Activated CD4-positive, alpha-beta T cell treated with anti-CD3 and anti-CD28 coated beads for 36 hours (primary cell): ENCODE data around the gene EVA1A. TPM values are rescaled to one million over a fixed set of nuclear protein-coding genes. Genes with fewer than 3 reads are reported as not detected.

Experiments used
- ATAC-seq: fragments of 200-7000 bp; cut with Tn5 transposase; one replicate; pipeline ENCODE4 v1.10.0; 2021; ENCODE audit warnings: mild to moderate bottlenecking, moderate library complexity
- CTCF ChIA-PET: fragments of 350-600 bp; sonication (Branson Sonifier 250); formaldehyde crosslinking; loops from one replicate; lab custom pipeline; 2021; ENCODE audit warnings: antibody characterized with exemption; lab: Charles Lee
- POLR2A ChIA-PET: fragments of 350-600 bp; sonication (Branson Sonifier 250); formaldehyde crosslinking; loops from one replicate; lab custom pipeline; 2021; ENCODE audit warnings: antibody characterized with exemption, inconsistent platforms; lab: Charles Lee
- DNase-seq: peaks from one replicate; pipeline ENCODE4 v3.0.0-alpha.2; 2020
- H3K27ac Mint-ChIP-seq: one replicate; pipeline ENCODE4 v1.8.0; 2021; ENCODE audit warnings: mixed read lengths
- H3K27me3 Mint-ChIP-seq: one replicate; pipeline ENCODE4 v1.8.0; 2021; ENCODE audit warnings: mixed read lengths
- H3K36me3 Mint-ChIP-seq: one replicate; pipeline ENCODE4 v1.8.0; 2021; ENCODE audit warnings: low read depth, mixed read lengths
- H3K4me1 Mint-ChIP-seq: one replicate; pipeline ENCODE4 v1.8.0; 2021; ENCODE audit warnings: mixed read lengths
- H3K4me3 Mint-ChIP-seq: one replicate; pipeline ENCODE4 v1.8.0; 2021; ENCODE audit warnings: mild to moderate bottlenecking, moderate library complexity, mixed read lengths
- H3K9me3 Mint-ChIP-seq: one replicate; pipeline ENCODE4 v1.8.0; 2021; ENCODE audit warnings: low read depth, mixed read lengths
- intact Hi-C, 2 experiments: fragments of 100-400 bp; cut with DNase I in 1 of 2; cut with micrococcal nuclease in 1 of 2; formaldehyde crosslinking; loops; one replicate each; pipeline versions ENCODE4 v1.14.2 to v1.15.1; 2022 to 2024; cut with DNase I, micrococcal nuclease
- total RNA-seq, 2 experiments: library from RNA; stranded (reverse); gene quantifications; one replicate each; pipeline ENCODE4 v1.2.3, GENCODE V29; 2021

Gene EVA1A
- total RNA-seq, 2 experiments from 2014 or later, result 0.11 TPM; not detected in 1

DNA sequence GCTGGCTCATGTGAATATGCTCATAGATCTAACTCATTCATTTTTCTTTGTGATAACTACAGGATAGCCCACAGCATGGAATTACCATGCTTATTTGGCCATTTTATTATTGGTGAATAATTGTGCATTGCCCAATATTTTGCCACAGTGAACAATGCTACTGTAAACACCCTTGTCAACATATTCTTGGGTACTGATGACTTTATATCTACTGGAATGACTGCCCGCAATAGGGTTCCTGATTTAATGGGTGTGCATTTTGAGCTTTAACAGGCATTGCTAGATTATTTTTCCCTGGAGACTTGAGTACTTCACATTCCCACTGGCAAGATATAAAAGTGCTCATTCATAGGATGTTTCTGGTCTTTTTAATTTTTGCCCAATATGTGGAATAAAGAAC, 42.7 kb upstream of the EVA1A start:
- Mint-ChIP-seq H3K27me3 (peaks cover 35% of the 10 kb centered on the region), H3K9me3 (no peaks in the 10 kb centered on the region), H3K4me1 (no peaks in the 10 kb centered on the region), H3K27ac (no peak overlapping the region), H3K36me3 (no peaks in the 10 kb centered on the region), H3K4me3 (no peak overlapping the region)
- no peak for ATAC-seq
- POLR2A ChIA-PET, result no interaction called here
- CTCF ChIA-PET, result no interaction called here
- intact Hi-C loops, result loop anchor here in 1 of 2 experiments (10.0 kb wide), 1 partner anchor 539 kb away; no protein-coding TSS in a partner anchor
- no peak for DNase-seq

DNA sequence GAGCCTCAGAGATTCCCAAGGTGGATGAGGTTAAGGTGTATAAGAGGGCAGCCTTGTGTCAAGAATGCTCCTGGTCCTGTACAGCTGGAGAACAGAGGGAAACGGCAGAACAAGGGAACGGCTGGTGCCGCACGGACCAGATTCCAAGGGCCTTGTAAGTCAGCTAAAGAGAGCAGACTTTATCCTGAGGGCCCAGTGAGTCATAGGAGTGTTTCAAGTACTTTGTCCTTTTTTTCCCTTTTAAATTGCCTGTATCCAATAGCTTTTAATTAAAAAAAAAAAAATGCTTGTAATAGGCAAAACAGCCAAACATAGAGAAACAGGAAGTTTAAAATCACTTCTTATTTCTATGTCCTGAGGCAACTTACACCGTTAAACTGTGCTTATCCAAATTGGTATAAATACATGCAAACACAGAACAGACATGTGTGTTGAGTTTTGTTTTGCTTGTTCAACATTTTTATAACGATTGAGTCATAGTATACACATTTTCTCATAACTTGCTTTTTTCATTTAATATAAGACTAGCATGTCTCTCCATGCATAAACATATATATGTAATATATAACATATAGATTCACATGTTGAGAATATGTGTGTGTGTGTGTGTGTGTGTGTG, 42.1 kb upstream of the EVA1A start:
- no peaks in the 10 kb centered on the region for H3K4me1 Mint-ChIP-seq
- ChIA-PET POLR2A (no interaction called here), CTCF (no interaction called here)
- no peaks in the 10 kb centered on the region for H3K9me3 Mint-ChIP-seq
- intact Hi-C loops, result loop anchor here in 1 of 2 experiments (10.0 kb wide), 1 partner anchor 538 kb away; no protein-coding TSS in a partner anchor
- H3K27me3 Mint-ChIP-seq, result peaks cover 30% of the 10 kb centered on the region
- ATAC-seq (no peak), DNase-seq (no peak)
- no peak overlapping the region for H3K4me3 Mint-ChIP-seq
- H3K27ac Mint-ChIP-seq, result no peak overlapping the region
- H3K36me3 Mint-ChIP-seq, result no peaks in the 10 kb centered on the region

DNA sequence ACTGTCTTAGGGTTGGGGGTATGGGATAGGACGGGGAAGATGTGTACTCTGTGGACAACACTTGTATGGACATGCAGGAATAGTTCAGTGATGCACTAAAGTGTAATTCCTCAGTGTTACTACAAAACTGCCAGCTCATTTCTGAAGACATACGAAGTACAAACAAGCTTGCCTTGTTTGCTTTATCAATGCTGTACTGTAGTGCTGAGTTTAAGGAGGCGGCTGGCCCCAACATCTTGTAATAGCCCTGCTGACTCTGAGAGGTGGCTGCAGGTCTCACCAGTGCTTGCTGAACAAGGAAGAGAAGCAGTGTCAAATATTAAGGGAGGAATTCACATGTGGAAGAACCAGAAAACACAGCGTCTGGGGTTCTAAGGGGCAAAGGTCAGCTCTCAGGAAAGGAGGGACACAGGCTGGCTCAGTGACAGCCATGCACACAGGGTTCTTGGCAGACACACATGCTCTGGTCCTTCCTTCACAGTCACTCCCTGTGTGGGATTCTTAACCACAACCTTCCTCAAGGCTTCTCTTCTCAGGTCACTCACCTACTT, 39.8 kb upstream of the EVA1A start:
- Mint-ChIP-seq H3K27me3 (peaks cover 12% of the 10 kb centered on the region), H3K36me3 (no peaks in the 10 kb centered on the region), H3K4me1 (no peaks in the 10 kb centered on the region), H3K27ac (no peak overlapping the region), H3K4me3 (no peak overlapping the region), H3K9me3 (no peaks in the 10 kb centered on the region)
- intact Hi-C loops, result loop anchor here in 1 of 2 experiments (10.0 kb wide), 1 partner anchor 536 kb away; no protein-coding TSS in a partner anchor
- CTCF ChIA-PET, result no interaction called here
- DNase-seq, result no peak
- no peak for ATAC-seq
- POLR2A ChIA-PET, result no interaction called here

DNA sequence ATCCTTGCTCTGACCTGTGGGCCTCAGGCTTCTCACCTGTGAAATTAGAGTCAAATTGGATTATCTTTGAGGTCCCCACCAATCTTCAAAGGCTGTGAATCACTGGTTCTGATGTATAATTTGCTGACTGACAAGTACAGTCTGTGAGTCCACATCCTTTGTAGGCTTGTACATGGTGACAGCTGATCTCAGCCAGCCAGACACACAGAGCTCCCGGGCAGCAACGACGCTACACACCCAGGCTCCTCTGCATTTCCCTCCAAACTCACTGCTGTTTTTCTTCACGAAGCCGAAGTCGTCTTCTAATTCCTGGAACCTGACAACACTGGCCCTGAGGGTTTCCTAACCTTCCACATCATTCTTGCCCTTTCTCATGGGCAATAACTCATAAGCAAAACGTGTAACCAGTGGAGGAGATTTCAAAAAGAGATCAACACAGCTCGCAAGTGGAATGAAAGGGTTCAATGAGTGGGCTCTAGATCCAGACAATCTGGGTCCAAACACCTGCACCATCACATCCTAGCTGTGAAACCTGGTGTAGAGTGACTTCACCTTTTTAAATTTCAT, 37.9 kb upstream of the EVA1A start:
- Mint-ChIP-seq H3K27me3 (peaks cover 7% of the 10 kb centered on the region), H3K36me3 (no peaks in the 10 kb centered on the region), H3K4me3 (no peak overlapping the region), H3K9me3 (no peaks in the 10 kb centered on the region), H3K27ac (no peak overlapping the region), H3K4me1 (no peaks in the 10 kb centered on the region)
- no peak for DNase-seq
- POLR2A ChIA-PET, result no interaction called here
- intact Hi-C loops, result no loop called here
- CTCF ChIA-PET, result no interaction called here
- ATAC-seq, result no peak

DNA sequence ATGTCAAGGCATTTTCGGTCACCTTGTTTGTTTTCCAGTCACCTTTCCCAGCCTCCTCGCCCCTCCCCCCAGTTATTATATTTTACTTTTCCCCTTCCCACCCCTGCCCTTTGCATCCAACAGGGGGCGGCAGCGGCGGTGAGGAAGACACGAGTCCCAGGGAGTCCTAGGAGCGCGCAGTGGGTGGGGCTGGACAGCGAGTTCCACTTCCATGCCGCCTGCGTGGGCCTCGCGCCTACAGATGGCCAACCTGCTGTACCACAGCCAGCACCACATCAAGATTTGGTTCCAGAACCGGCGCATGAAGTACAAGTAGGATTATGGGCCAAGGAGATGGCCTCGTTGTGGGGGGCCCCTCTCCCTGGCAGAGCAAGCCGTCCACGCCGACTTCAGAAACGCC, 37.2 kb upstream of the EVA1A start:
- Mint-ChIP-seq H3K9me3 (no peaks in the 10 kb centered on the region), H3K4me1 (no peaks in the 10 kb centered on the region), H3K27ac (no peak overlapping the region), H3K27me3 (peaks cover 7% of the 10 kb centered on the region), H3K36me3 (no peaks in the 10 kb centered on the region), H3K4me3 (no peak overlapping the region)
- DNase-seq (no peak), ATAC-seq (no peak)
- intact Hi-C loops, result no loop called here
- ChIA-PET POLR2A (no interaction called here), CTCF (no interaction called here)

DNA sequence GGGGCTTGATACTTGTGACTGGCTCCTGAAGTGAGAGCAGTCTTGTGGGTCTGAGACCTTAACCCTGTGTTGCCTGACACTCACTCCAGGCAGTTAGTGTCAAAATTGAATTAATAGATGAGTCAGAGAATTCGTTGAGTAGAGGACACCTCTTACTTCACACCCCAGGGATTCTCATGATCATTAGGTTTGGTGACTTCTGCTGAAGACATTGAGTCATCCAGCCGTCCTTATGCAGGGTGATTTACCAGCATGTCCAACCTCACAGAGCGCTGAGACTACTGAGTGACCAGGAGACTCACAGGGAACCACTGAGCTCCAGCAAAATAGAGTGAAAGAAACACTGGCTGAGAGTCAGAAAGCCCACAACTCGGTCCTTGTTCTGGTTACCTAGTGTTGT, 36.0 kb upstream of the EVA1A start:
- H3K27ac Mint-ChIP-seq, result no peak overlapping the region
- peaks cover 7% of the 10 kb centered on the region for H3K27me3 Mint-ChIP-seq
- ATAC-seq (no peak), DNase-seq (no peak)
- no peaks in the 10 kb centered on the region for H3K36me3 Mint-ChIP-seq
- intact Hi-C loops, result no loop called here
- H3K4me3 Mint-ChIP-seq, result no peak overlapping the region
- no peaks in the 10 kb centered on the region for H3K4me1 Mint-ChIP-seq
- H3K9me3 Mint-ChIP-seq, result no peaks in the 10 kb centered on the region
- POLR2A ChIA-PET, result no interaction called here
- CTCF ChIA-PET, result interaction anchor here (0.8 to 1.7 kb wide), 2 partner anchors 13 to 36 kb away, joined by 3 to 6 read pairs; partner anchors contain the start of gene EVA1A

DNA sequence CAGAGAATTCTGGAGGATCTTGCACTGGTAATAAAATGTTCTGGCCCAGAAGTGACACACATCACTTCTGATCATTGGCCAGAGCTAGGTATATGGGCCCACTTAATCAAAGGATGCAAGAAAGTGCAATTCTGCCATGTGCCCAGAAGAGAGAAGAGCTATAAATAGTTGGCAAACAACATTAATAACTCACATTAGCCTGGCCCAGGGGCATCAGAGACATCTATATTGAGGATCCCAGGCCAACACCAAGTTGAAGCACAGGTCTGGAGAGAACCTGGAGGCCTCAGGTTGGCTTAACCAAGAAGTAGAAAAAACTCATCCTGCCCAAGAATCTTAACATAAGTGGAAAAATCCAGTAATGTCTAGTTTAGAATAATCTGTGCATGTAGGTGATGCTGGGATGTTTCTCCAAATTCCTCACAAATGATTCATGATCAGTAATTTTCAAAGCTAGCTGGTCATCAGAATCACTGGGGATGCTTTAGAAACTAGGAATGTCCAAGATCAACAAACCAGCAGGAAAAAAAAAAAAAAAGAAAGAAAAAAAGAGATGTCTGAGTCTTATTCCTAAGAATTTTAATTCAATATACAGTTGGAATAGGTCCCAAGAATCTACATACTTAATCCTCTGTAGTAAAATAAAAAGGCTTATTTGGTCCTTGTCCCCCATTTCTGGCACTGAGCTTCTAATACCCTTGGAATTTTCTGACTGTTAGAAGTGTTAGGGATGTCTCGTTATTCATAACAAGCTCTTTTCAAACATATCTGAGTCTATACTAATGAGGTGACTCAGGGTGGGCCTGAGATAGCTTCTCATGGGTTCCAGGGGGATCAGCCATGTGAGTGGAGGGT, 35.0 kb upstream of the EVA1A start:
- POLR2A ChIA-PET, result interaction anchor here (0.5 kb wide), 1 partner anchor 733 kb away, joined by 3 read pairs; no protein-coding TSS in a partner anchor
- CTCF ChIA-PET, result interaction anchor here (0.8 to 1.7 kb wide), 3 partner anchors 14 to 45 kb away, joined by 3 to 6 read pairs (median 4); partner anchors contain the start of gene EVA1A
- ATAC-seq (no peak), DNase-seq (no peak)
- Mint-ChIP-seq H3K27ac (no peak overlapping the region), H3K9me3 (no peaks in the 10 kb centered on the region), H3K36me3 (no peaks in the 10 kb centered on the region), H3K27me3 (no peaks in the 10 kb centered on the region), H3K4me3 (no peak overlapping the region), H3K4me1 (no peaks in the 10 kb centered on the region)
- intact Hi-C loops, result no loop called here

DNA sequence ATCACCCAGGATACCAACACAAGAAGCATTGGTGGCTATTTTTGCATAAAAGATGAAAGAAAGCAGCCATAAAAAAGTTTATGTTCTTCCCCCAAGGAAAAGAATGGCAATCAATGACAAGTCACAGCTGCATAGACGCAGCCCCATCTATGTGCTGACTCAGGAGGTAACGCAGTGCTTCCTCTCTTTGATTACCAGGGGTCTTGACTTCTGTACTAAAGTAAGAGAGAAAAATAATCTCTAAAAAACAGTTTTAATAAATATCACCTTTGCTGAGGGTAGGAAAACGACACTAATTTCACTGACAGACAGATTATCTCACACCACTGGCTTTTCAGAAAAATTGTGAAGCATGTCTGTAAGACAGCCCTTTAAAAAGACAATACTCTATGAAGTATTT, 33.9 kb upstream of the EVA1A start:
- DNase-seq, result no peak
- POLR2A ChIA-PET, result no interaction called here
- H3K27me3 Mint-ChIP-seq, result peaks cover 2% of the 10 kb centered on the region
- H3K4me3 Mint-ChIP-seq, result no peak overlapping the region
- CTCF ChIA-PET, result interaction anchor here (1.2 kb wide), 1 partner anchor 46 kb away, joined by 4 read pairs; no protein-coding TSS in a partner anchor
- no peaks in the 10 kb centered on the region for H3K36me3 Mint-ChIP-seq
- H3K4me1 Mint-ChIP-seq, result no peaks in the 10 kb centered on the region
- intact Hi-C loops, result no loop called here
- no peak overlapping the region for H3K27ac Mint-ChIP-seq
- no peaks in the 10 kb centered on the region for H3K9me3 Mint-ChIP-seq
- no peak for ATAC-seq

DNA sequence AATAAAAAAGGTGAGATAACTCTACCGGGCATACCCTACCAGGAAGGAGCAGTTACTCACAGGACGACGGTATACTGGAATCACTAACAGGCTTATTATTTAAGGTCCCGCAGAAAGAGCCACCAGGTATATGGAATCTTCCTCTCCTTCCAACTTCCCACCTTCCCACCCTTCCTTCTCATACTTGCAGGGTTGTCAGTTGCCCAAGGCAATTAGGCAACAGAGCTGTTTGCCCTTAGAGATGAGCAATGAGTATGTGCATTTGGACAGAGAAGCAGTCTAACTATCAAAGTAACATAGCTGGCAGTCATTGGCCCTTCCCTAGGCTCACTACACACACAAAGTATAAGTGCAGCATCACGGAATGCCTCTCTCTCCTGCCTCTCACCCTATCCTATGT, 32.1 kb upstream of the EVA1A start:
- Mint-ChIP-seq H3K4me3 (no peak overlapping the region), H3K4me1 (no peaks in the 10 kb centered on the region), H3K9me3 (no peaks in the 10 kb centered on the region), H3K36me3 (no peaks in the 10 kb centered on the region), H3K27ac (no peak overlapping the region), H3K27me3 (peaks cover 5% of the 10 kb centered on the region)
- ChIA-PET POLR2A (no interaction called here), CTCF (interaction anchor here (0.5 to 1.8 kb wide), 2 partner anchors 15 to 48 kb away, joined by 3 to 6 read pairs; no protein-coding TSS in a partner anchor)
- DNase-seq (no peak), ATAC-seq (no peak)
- intact Hi-C loops, result no loop called here

DNA sequence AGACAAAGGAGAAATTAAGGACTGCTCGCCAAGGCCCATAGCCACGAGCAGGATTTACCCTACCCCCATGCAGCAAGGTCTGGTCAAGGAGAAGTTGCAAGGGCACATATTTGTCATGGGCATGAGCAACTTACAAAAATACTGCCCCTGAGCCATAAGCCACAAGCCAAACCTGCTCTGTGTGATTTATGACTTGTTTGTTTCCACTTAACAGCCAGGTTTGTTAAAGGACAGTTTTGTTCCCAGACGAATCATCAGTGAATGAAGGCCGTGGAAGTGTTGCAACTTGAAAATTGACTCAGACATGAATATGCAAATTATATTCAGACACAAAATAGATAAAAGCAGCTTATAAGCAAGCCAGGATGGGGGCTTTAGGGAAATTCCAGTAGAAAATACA, 31.3 kb upstream of the EVA1A start:
- POLR2A ChIA-PET, result no interaction called here
- CTCF ChIA-PET, result interaction anchor here (0.8 to 1.8 kb wide), 2 partner anchors 16 to 18 kb away, joined by 4 to 6 read pairs; no protein-coding TSS in a partner anchor
- H3K9me3 Mint-ChIP-seq, result no peaks in the 10 kb centered on the region
- intact Hi-C loops, result no loop called here
- H3K27ac Mint-ChIP-seq, result no peak overlapping the region
- ATAC-seq (peak; percentile 57), DNase-seq (no peak)
- H3K36me3 Mint-ChIP-seq, result no peaks in the 10 kb centered on the region
- no peak overlapping the region for H3K4me3 Mint-ChIP-seq
- peaks cover 5% of the 10 kb centered on the region for H3K27me3 Mint-ChIP-seq
- H3K4me1 Mint-ChIP-seq, result no peaks in the 10 kb centered on the region
